ENCODE measurements around the gene FYCO1.

DNA sequence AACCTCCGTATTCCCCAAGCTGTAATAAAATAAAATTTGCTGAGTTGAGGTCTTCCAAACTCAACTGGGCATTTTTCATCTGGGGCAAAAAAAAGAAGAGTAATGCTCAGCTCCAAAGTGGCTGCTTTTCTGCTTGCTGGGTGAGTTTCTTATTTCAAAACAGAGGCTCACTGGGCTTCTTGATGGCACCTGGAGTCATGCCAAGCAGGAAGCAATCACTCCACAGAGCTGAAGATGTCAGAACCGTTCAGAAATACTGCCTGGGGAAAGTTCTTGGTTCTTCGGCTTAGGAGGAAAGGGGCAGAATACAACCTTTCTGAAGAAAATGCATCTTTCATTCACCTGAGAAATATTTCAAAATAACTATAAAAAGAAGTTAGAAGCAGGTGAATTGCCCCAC is 105.2 kb downstream of the FYCO1 start:
- TF ChIP-seq, protein P1, sequence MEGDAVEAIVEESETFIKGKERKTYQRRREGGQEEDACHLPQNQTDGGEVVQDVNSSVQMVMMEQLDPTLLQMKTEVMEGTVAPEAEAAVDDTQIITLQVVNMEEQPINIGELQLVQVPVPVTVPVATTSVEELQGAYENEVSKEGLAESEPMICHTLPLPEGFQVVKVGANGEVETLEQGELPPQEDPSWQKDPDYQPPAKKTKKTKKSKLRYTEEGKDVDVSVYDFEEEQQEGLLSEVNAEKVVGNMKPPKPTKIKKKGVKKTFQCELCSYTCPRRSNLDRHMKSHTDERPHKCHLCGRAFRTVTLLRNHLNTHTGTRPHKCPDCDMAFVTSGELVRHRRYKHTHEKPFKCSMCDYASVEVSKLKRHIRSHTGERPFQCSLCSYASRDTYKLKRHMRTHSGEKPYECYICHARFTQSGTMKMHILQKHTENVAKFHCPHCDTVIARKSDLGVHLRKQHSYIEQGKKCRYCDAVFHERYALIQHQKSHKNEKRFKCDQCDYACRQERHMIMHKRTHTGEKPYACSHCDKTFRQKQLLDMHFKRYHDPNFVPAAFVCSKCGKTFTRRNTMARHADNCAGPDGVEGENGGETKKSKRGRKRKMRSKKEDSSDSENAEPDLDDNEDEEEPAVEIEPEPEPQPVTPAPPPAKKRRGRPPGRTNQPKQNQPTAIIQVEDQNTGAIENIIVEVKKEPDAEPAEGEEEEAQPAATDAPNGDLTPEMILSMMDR (IDR thresholded peaks at IDR 0.05) = no peak
- TF ChIP-seq POLR2A (IDR thresholded peaks at IDR 0.05) = no peak

Data from Peyer's patch (tissue), 4 donors.